ENCODE results near the gene TMEM209.

DNA sequence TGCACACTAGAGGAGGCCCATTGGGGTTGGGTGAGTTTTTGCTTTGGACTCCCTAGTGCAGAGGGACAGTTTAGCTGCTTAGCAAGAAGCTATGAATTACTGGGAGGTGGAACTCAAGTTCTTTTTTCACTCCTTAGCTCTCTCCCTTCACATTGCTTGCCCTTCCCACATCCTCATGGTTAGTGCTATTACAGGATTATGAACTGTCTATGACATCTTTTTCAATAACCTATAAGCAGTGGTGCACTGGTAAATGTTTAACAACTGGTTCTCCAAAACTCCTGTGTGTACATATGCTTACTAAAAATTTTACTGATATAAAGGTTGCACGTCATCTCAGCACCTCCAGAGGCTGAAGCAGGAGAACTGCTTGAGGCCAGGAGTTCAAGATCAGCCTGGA lies 8.6 kb upstream of the TMEM209 start:
- TF ChIP-seq, protein P1, sequence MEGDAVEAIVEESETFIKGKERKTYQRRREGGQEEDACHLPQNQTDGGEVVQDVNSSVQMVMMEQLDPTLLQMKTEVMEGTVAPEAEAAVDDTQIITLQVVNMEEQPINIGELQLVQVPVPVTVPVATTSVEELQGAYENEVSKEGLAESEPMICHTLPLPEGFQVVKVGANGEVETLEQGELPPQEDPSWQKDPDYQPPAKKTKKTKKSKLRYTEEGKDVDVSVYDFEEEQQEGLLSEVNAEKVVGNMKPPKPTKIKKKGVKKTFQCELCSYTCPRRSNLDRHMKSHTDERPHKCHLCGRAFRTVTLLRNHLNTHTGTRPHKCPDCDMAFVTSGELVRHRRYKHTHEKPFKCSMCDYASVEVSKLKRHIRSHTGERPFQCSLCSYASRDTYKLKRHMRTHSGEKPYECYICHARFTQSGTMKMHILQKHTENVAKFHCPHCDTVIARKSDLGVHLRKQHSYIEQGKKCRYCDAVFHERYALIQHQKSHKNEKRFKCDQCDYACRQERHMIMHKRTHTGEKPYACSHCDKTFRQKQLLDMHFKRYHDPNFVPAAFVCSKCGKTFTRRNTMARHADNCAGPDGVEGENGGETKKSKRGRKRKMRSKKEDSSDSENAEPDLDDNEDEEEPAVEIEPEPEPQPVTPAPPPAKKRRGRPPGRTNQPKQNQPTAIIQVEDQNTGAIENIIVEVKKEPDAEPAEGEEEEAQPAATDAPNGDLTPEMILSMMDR (IDR thresholded peaks at IDR 0.05) = no peak
- no peak for TF ChIP-seq POLR2A (IDR thresholded peaks at IDR 0.05)

All from esophagus squamous epithelium (tissue), 4 donors.